ENCODE measurements around the gene TPCN1.

Gene TPCN1

GRCh38 chr12:113285679-113286610, 64.7 kb downstream of the TPCN1 start:
- no peak for DNase-seq (ENCODE audit: low read depth in 2 of 2)

GRCh38 chr12:113286712-113287111, 65.4 kb downstream of the TPCN1 start:
- no peak for DNase-seq (ENCODE audit: low read depth in 2 of 2)

- no peak for DNase-seq (ENCODE audit: low read depth in 2 of 2)
Measured at GRCh38 chr12:113287146-113287898, 66.1 kb downstream of the TPCN1 start.

- DNase-seq (ENCODE audit: low read depth in 2 of 2): no peak
Measured at GRCh38 chr12:113287899-113288282, 66.6 kb downstream of the TPCN1 start.

- no peak for DNase-seq (ENCODE audit: low read depth in 2 of 2)
Measured at GRCh38 chr12:113289361-113289760, 68.1 kb downstream of the TPCN1 start.

- DNase-seq (ENCODE audit: low read depth in 2 of 2): no peak
Measured at GRCh38 chr12:113290506-113290905, 69.2 kb downstream of the TPCN1 start.

- no peak for DNase-seq (ENCODE audit: low read depth in 2 of 2)
Measured at GRCh38 chr12:113291586-113291985, 70.3 kb downstream of the TPCN1 start.

- DNase-seq (ENCODE audit: low read depth in 2 of 2): no peak
Measured at GRCh38 chr12:113292091-113292490, 70.8 kb downstream of the TPCN1 start.

GRCh38 chr12:113292547-113292946, 71.3 kb downstream of the TPCN1 start:
- DNase-seq (ENCODE audit: low read depth in 2 of 2): no peak

- no peak for DNase-seq (ENCODE audit: low read depth in 2 of 2)
Measured at GRCh38 chr12:113293100-113293499, 71.8 kb downstream of the TPCN1 start.

GRCh38 chr12:113295886-113296556, 74.8 kb downstream of the TPCN1 start:
- no peak for DNase-seq (ENCODE audit: low read depth in 2 of 2)

- no peak for DNase-seq (ENCODE audit: low read depth in 2 of 2)
Measured at GRCh38 chr12:113296557-113297213, 75.4 kb downstream of the TPCN1 start.

GRCh38 chr12:113297214-113297587, 75.9 kb downstream of the TPCN1 start:
- no peak for DNase-seq (ENCODE audit: low read depth in 2 of 2)

- DNase-seq (ENCODE audit: low read depth in 2 of 2): no peak
Measured at GRCh38 chr12:113297621-113298471, 76.6 kb downstream of the TPCN1 start.

GRCh38 chr12:113298472-113298817, 77.2 kb downstream of the TPCN1 start:
- no peak for DNase-seq (ENCODE audit: low read depth in 2 of 2)

- no peak for DNase-seq (ENCODE audit: low read depth in 2 of 2)
Measured at GRCh38 chr12:113298861-113299545, 77.7 kb downstream of the TPCN1 start.

- no peak for DNase-seq (ENCODE audit: low read depth in 2 of 2)
Measured at GRCh38 chr12:113299619-113300237, 78.5 kb downstream of the TPCN1 start.

- no peak for DNase-seq (ENCODE audit: low read depth in 2 of 2)
Measured at GRCh38 chr12:113301811-113302210, 80.5 kb downstream of the TPCN1 start.

GRCh38 chr12:113302466-113302865, 81.2 kb downstream of the TPCN1 start:
- DNase-seq (ENCODE audit: low read depth in 2 of 2): no peak

Measured in stimulated activated CD8-positive, alpha-beta memory T cell treated with anti-CD3 and anti-CD28 coated beads, Interleukin-15, amount 100 ng/mL, for 4 hours (primary cell).